ENCODE measurements around the gene ARHGAP30. TPM values are rescaled to one million over a fixed set of nuclear protein-coding genes. Genes with fewer than 3 reads are reported as not detected.
A peak's percentile ranks its signal among the peaks of the same experiment; 100 is the strongest.

The ARHGAP30 gene
- polyA plus RNA-seq, 1 donor from 2014 or later = 138 TPM

GRCh38 chr1:161096530-161096929, 26.8 kb upstream of the ARHGAP30 start:
- Mint-ChIP-seq H3K27ac (peak overlapping the region; percentile 67 to 100 (median 98)), H3K4me1 (peaks cover 16 to 21% (median 17%) of the 10 kb centered on the region in 3 donors), H3K27me3 (no peaks in the 10 kb centered on the region), H3K9me3 (no peaks in the 10 kb centered on the region), H3K36me3 (peaks cover 2% of the 10 kb centered on the region), H3K4me3 (peak overlapping the region in 2 of 4 donors; percentile 39 to 91)

GRCh38 chr1:161096015-161096414, 26.3 kb upstream of the ARHGAP30 start:
- no peaks in the 10 kb centered on the region for H3K27me3 Mint-ChIP-seq
- peak overlapping the region in 1 of 4 donors; percentile 91 for H3K4me3 Mint-ChIP-seq
- H3K9me3 Mint-ChIP-seq = no peaks in the 10 kb centered on the region
- H3K27ac Mint-ChIP-seq = peak overlapping the region in 2 of 3 donors; percentile 98 to 100
- peaks cover 16 to 21% (median 17%) of the 10 kb centered on the region in 3 donors for H3K4me1 Mint-ChIP-seq
- H3K36me3 Mint-ChIP-seq = no peaks in the 10 kb centered on the region

GRCh38 chr1:161095230-161095629, 25.5 kb upstream of the ARHGAP30 start:
- peak overlapping the region in 2 of 3 donors; percentile 57 to 98 for H3K27ac Mint-ChIP-seq
- H3K4me3 Mint-ChIP-seq = peak overlapping the region in 1 of 4 donors; percentile 64
- H3K36me3 Mint-ChIP-seq = no peaks in the 10 kb centered on the region
- H3K9me3 Mint-ChIP-seq = no peaks in the 10 kb centered on the region
- H3K27me3 Mint-ChIP-seq = no peaks in the 10 kb centered on the region
- peaks cover 16 to 21% (median 17%) of the 10 kb centered on the region in 3 donors for H3K4me1 Mint-ChIP-seq

GRCh38 chr1:161094481-161094880, 24.8 kb upstream of the ARHGAP30 start:
- peak overlapping the region in 2 of 3 donors; percentile 27 to 57 for H3K27ac Mint-ChIP-seq

GRCh38 chr1:161092621-161093028, 22.9 kb upstream of the ARHGAP30 start:
- Mint-ChIP-seq H3K9me3 (no peaks in the 10 kb centered on the region), H3K4me3 (no peak overlapping the region), H3K4me1 (peaks cover 8 to 11% (median 11%) of the 10 kb centered on the region in 3 donors), H3K27me3 (no peaks in the 10 kb centered on the region), H3K27ac (no peak overlapping the region), H3K36me3 (no peaks in the 10 kb centered on the region)

More at GRCh38 chr1:161094481-161094880, 24.8 kb upstream of the ARHGAP30 start:
- Mint-ChIP-seq H3K4me3 (peak overlapping the region in 1 of 4 donors; percentile 57), H3K9me3 (no peaks in the 10 kb centered on the region), H3K4me1 (peaks cover 16 to 21% (median 17%) of the 10 kb centered on the region in 3 donors), H3K36me3 (no peaks in the 10 kb centered on the region), H3K27me3 (no peaks in the 10 kb centered on the region)

GRCh38 chr1:161091796-161092507, 22.3 kb upstream of the ARHGAP30 start:
- Mint-ChIP-seq H3K36me3 (no peaks in the 10 kb centered on the region), H3K4me3 (no peak overlapping the region), H3K27ac (no peak overlapping the region), H3K27me3 (no peaks in the 10 kb centered on the region), H3K4me1 (peaks cover 2 to 5% (median 5%) of the 10 kb centered on the region in 3 donors), H3K9me3 (no peaks in the 10 kb centered on the region)

GRCh38 chr1:161091093-161091492, 21.4 kb upstream of the ARHGAP30 start:
- H3K36me3 Mint-ChIP-seq = no peaks in the 10 kb centered on the region
- H3K9me3 Mint-ChIP-seq = no peaks in the 10 kb centered on the region
- no peak overlapping the region for H3K27ac Mint-ChIP-seq
- no peak overlapping the region for H3K4me3 Mint-ChIP-seq
- H3K27me3 Mint-ChIP-seq = no peaks in the 10 kb centered on the region
- peaks cover 0 to 3% (median under 1%) of the 10 kb centered on the region in 3 donors for H3K4me1 Mint-ChIP-seq

GRCh38 chr1:161090617-161091016, 20.9 kb upstream of the ARHGAP30 start:
- H3K4me3 Mint-ChIP-seq = no peak overlapping the region
- peaks cover 2% of the 10 kb centered on the region for H3K27me3 Mint-ChIP-seq
- H3K27ac Mint-ChIP-seq = no peak overlapping the region
- H3K9me3 Mint-ChIP-seq = no peaks in the 10 kb centered on the region
- no peaks in the 10 kb centered on the region for H3K36me3 Mint-ChIP-seq
- no peaks in the 10 kb centered on the region for H3K4me1 Mint-ChIP-seq

- peaks cover 2% of the 10 kb centered on the region for H3K27me3 Mint-ChIP-seq
- no peaks in the 10 kb centered on the region for H3K9me3 Mint-ChIP-seq
- H3K27ac Mint-ChIP-seq = no peak overlapping the region
- H3K36me3 Mint-ChIP-seq = no peaks in the 10 kb centered on the region
- no peaks in the 10 kb centered on the region for H3K4me1 Mint-ChIP-seq
- H3K4me3 Mint-ChIP-seq = no peak overlapping the region
Observed at GRCh38 chr1:161089938-161090337, 20.2 kb upstream of the ARHGAP30 start.

- Mint-ChIP-seq H3K36me3 (no peaks in the 10 kb centered on the region), H3K27ac (no peak within 1 kb of the TSS), H3K4me1 (no peaks in the 10 kb centered on the region), H3K27me3 (peaks cover 2% of the 10 kb centered on the region), H3K9me3 (no peaks in the 10 kb centered on the region), H3K4me3 (no peak within 1 kb of the TSS)
Observed at GRCh38 chr1:161089251-161089924, 19.7 kb upstream of the ARHGAP30 start, which contains the start of gene NECTIN4. TSS of gene NECTIN4 (minus strand) at chr1:161089558. CDS start at chr1:161089296, 262 bp downstream.

- Mint-ChIP-seq H3K9me3 (no peaks in the 10 kb centered on the region), H3K27me3 (peaks cover 2% of the 10 kb centered on the region)
Observed at GRCh38 chr1:161088587-161089110, 19.0 kb upstream of the ARHGAP30 start.

GRCh38 chr1:161086457-161086856, 16.8 kb upstream of the ARHGAP30 start:
- no peaks in the 10 kb centered on the region for H3K36me3 Mint-ChIP-seq
- no peak overlapping the region for H3K4me3 Mint-ChIP-seq
- H3K4me1 Mint-ChIP-seq = no peaks in the 10 kb centered on the region
- no peaks in the 10 kb centered on the region for H3K9me3 Mint-ChIP-seq
- peaks cover 2% of the 10 kb centered on the region for H3K27me3 Mint-ChIP-seq
- H3K27ac Mint-ChIP-seq = peak overlapping the region in 1 of 3 donors; percentile 29

More at GRCh38 chr1:161088587-161089110, 19.0 kb upstream of the ARHGAP30 start:
- Mint-ChIP-seq H3K4me3 (no peak overlapping the region), H3K4me1 (no peaks in the 10 kb centered on the region), H3K27ac (no peak overlapping the region), H3K36me3 (no peaks in the 10 kb centered on the region)

GRCh38 chr1:161085165-161085564, 15.5 kb upstream of the ARHGAP30 start:
- no peaks in the 10 kb centered on the region for H3K4me1 Mint-ChIP-seq
- no peak overlapping the region for H3K4me3 Mint-ChIP-seq
- no peaks in the 10 kb centered on the region for H3K9me3 Mint-ChIP-seq
- H3K27me3 Mint-ChIP-seq = peaks cover 2% of the 10 kb centered on the region
- H3K27ac Mint-ChIP-seq = peak overlapping the region in 1 of 3 donors; percentile 11
- H3K36me3 Mint-ChIP-seq = no peaks in the 10 kb centered on the region

- no peaks in the 10 kb centered on the region for H3K9me3 Mint-ChIP-seq
- peaks cover 2% of the 10 kb centered on the region for H3K27me3 Mint-ChIP-seq
- no peak overlapping the region for H3K4me3 Mint-ChIP-seq
- peak overlapping the region in 1 of 3 donors; percentile 11 for H3K27ac Mint-ChIP-seq
- H3K36me3 Mint-ChIP-seq = no peaks in the 10 kb centered on the region
- no peaks in the 10 kb centered on the region for H3K4me1 Mint-ChIP-seq
Observed at GRCh38 chr1:161084597-161084988, 14.9 kb upstream of the ARHGAP30 start.
